GM18508 (cell line): ENCODE measurements around the gene CAPN10.
"Not testable (repeated sequence)": the region's sequence is repeated elsewhere in the genome, so short reads cannot be mapped to it uniquely, and the experiment has no call there.

ENCODE experiments used
- ATAC-seq: cut with Tn5 transposase; IDR thresholded peaks from one replicate; pipeline ENCODE4 v1.9.1; 2021; ENCODE audit warnings: moderate number of reproducible peaks; ENCODE audit not compliant: insufficient read depth, unreplicated experiment

CAPN10 gene

DNA sequence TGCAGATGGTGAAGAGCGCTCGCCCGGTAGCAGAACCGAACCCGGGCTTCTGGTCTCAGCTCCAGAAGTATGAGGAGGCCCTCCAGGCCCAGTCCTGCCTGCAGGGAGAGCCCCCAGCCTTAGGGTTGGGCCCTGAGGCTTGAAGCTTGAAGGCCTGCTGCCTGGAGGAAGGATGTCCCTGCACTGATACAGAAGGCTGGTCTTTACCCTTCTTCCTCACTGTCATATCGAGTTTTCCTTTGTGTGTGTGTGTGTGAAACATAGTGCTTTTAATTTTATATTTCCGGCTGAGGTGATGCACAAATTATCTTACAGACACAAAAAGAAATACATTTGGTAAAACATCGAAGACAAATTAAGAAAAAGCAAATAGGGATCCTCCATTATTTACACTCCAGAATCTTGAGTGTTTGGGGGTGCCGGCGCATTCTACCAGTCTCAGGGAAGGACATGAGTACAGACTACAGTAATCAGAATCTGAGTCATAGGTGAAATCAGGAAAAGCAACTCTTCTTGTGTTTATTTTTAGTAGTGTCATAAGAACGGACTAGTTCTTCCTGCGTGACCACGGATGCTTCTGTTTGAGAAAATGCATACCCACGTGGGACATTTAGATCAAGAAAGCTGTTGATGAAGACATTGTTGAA, 25.1 kb upstream of the CAPN10 start:
- no peak for ATAC-seq

DNA sequence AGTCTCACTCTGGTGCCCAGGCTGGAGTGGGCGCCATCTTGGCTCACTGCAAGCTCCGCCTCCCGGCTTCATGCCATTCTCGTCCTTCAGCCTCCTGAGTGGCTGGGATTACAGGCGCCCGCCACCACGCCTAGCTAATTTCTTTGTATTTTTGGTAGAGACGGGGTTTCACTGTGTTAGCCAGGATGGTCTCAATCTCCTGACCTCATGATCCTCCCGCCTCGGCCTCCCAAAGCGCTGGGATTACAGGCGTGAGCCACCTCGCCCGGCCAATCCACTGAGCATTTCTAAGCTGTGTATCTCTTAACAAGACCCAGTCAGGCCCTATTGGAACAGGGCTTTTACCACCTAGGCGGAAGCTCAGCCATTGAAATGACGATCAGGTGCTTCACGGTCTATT, 23.3 kb upstream of the CAPN10 start:
- not testable (repeated sequence) for ATAC-seq

DNA sequence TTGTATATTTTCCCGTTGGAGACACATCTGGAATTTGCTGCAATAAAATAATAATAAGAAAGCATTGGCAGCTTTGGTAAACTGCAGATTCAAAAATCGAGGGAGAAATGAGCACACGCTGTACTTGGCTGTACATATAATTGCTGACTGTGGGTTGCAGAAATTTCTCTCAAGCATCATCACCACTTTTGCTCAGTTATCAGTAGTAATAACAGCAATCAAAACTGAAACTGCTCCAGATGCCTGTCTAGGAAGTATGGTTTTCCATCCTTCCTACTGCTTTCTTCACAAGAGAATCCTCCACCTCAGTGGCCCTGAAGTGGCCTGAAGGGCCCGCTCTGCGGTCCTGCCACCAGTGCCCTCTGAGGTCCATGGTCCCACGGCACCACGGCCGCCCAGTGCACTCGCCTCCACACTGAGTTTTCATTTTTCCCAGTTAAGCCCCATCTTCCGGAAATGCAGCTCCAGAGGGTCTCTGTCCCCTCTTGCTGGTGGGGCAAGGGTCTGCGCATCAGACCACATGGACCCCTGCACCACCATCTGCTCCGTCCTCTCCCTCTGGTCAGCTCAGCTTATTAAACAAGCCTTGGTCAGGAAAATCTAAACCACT, 22.5 kb upstream of the CAPN10 start:
- no peak for ATAC-seq

DNA sequence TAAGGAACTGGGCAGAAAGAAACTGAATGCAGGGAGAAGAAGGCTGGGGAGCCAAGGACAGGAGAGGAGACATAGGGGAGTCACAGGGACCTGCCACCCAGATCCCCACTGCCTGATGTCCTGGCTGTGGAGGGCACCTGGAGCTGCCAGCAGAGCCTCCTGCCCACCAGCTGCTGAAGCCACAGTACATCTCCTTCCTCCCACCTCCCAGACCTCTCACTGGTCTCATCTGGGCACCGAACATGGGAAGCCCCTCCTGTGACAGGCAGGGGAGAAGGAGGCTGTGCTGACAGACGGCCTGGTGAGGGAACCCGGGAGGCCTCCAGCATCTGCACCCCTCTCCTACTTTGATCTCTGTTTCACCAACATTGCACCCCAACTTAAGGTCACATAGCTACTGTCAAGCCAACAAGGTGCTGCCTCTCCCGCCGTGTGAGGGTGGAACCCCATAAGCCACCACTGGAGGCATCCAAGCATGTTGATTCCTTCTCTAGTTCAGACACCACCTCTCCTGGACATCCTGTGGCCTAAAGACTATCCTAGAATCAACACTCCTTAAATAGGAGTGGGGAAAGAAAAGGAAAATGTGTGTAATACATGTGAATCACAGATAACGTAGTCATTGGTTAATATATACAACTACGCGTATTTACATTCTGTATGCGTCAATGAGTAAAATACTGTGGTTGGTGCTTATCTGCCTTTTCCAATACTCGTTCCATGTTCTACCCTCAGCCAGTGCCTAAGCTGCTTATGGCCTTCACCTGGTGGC, 21.8 kb upstream of the CAPN10 start:
- ATAC-seq: no peak

DNA sequence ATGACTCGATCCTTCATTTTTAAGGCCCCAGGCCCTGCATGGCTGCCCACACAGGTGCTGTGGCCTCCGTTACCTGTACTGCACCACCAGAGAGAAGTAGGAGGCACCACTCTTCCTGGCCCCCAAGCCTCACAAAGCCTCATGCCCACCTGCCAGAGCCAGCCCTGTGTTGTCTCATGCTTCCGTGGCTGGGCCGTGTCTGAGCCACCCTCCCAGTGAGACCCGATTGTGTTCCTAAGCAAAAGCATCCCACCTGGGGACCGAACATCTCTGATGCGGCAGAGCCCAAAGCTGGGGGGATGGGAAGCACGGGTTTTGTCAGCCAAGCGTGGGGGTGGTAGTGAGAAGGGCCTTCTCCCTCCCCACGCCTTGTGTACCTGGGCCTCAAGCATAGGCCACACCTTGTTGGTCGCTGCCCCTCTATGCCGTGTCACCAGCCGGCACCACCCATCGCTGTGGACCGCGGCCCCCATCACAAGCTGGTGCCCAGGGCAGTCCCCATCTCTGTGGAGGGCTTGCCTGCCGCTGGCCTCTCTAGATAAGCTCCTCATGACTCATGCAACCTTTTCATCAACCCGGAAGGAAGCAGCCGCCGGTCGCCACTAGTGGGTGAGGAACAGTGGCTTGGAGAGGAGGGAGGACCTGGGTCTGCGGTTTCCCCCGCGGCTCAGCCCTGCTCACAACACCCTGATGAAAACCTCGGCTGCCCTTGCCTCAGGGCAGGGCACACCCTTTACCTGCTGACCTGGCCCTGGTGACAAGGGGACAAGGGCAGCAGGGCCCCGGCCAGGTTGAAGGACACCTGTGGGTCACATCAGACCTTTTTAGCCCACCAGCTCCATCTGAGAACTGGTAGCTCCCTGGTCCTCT, 21.0 kb upstream of the CAPN10 start:
- ATAC-seq: peak; percentile 34

DNA sequence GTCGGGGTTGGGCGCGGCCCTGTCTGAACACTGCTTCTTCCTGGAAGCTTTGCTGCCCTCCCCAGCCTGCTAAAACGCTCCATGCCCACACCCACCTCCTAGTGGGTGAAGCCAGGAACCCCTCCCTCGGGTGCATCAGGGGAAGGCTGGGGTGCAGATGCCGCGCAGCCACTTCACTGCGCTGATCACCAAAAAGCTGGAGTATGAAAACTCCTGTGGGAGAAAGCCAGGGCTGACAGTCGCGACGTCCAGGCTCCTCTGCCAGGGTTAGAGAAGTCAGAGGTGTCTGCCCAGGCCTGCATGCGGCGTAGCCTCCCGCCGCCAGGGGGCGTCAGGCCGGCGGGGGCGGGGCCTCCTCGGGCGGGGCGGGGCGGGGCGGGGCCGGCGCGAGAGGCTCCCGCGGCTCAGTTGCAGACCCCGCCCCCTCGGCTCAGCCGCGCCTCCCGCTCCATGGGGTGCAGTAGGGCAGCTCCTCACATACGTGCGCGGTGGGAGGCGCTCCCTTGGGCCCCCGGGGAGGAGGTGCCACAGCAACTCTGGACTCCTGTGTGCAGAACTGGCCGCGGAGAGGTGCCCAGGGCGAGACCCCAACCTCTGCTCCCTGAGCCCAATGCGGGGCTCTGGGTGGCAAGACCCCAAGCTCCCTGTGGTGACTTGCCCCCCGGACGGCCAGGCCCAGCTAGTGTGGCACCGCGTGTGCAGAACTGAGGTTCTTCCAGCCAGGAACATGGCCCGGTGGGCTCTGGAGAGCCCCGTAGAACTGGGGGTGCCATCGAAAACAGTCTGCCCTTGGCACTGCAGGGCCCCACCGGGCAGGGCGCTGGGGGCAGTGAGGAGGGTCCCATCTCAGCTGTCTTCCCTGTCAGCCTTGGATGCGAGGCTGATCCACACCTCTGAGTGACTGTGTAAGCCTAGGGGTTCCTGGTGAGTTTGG, 20.1 kb upstream of the CAPN10 start:
- peak; percentile 19 for ATAC-seq

DNA sequence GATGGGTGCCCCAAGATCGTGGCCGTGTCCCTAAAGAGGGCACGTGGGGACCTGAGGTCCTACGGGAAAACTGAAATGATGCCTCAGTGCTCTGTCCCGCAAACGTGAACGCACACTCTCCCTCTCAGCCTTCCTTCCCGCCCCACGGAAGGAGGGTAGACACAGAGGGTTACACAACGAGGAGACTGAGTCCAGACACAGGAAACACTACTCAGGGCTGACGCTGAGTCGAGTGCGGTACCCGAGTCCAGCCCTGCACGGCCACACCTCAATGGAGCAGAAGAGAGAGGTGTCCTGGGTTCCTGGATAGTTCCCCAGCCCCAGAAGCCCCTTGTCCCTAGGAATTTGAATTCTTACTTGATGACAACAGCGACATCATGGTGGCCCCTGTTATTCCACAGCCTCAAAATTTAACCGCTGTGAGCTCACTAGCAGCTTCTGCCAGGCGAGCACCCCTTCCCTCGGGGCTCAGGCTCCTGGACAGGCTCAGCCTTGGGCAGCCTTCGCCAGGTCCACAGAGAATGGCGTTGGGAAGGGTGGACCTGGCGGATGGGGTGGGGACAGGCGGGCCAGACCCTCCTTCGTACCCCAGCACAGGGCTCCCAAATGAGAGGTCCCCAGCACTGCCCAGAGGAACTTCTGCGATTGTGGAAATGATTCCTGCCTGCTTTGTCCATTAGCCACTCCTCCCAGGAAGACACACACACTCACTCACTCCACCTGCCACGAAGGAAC, 19.2 kb upstream of the CAPN10 start:
- ATAC-seq: no peak

DNA sequence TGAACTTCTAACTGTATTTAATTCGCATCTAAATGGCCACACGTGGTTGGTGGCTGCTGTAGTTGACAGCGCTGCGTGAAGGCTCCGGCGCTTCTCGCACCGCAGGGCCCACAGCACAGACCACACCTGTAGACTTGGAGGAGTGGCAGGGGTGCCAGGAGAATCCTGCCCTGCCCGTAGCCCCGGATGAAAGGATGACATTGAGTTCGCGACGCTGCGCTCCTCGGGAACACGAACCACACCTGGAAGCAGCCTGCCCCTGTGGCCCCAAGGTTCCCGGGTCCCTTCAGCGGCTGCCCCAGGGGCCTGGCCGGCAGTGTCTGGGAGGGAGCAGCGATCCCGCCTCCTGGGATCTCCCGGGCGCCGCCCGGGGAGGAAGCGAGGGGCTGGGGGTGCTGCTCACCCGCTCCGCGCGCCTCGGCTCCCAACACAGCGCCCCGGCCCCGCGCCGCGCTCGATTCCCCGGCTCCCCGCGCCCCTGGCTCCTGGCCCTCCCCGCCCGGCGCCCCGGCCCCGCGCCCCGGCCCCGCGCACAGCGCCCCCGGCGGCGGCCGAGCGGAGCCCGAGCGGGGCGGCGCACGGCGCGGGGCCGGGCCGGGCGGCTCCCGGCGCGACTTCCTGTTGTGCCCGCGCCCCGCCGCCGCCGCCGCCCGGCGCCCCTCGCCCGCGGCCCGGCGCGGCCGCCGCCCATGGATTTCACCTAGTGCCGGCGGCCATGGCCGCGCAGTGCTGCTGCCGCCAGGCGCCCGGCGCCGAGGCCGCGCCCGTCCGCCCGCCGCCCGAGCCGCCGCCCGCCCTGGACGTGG, 18.5 kb upstream of the CAPN10 start, which contains the start of gene RNPEPL1:
TSS of gene RNPEPL1 (plus strand) at position 613 of the 806 bp plus-strand sequence. CDS start at position 716, 103 bp downstream.
- no peak for ATAC-seq

DNA sequence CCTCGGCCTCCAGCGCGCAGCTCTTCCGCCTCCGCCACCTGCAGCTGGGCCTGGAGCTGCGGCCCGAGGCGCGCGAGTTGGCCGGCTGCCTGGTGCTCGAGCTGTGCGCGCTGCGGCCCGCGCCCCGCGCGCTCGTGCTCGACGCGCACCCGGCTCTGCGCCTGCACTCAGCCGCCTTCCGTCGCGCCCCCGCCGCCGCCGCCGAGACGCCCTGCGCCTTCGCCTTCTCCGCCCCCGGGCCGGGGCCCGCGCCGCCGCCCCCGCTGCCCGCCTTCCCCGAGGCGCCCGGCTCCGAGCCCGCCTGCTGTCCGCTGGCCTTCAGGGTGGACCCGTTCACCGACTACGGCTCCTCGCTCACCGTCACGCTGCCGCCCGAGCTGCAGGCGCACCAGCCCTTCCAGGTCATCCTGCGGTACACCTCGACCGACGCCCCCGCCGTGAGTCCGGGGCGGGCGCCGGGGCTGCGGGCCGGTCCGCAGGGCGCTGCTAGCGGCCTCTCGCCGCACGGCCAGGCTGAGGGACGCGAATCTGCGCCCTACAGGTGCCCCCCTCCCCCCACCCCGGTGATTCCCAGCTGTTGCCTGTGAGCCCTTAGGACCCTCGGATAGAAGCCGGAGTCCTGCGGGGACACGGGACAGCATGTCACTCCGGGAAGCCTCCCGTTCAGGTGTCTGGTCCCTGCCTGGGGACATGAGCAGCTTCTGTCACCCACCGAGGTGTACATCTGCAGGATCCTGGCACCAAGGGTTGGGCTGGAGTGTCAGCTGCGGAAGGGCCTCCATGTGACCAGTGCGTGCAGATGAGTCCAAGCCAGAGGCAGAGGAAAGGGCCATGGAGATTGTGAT, 17.6 kb upstream of the CAPN10 start:
- ATAC-seq: no peak

DNA sequence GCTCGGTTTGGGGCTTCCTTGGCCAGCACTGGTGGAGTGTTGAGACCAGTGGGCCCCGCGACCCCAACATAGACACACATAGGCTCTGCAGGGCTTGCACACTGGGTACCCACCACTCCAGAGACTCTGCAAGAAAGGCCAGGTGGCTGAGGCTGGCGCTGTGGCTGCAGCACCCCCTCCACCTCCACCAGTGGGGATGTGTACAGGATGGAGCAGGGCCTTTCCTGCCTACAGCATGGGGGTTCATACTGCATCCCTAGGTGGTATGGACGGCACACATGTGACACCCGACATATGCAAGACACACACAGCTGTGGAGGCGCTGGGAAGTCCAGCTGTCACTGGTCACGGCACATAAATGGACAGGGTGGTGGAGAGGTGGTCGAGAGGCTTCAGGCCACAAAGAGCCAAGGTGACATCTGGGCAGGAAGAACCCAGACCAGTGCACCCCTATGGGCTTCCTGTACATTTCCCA, 17.0 kb upstream of the CAPN10 start:
- ATAC-seq: no peak

DNA sequence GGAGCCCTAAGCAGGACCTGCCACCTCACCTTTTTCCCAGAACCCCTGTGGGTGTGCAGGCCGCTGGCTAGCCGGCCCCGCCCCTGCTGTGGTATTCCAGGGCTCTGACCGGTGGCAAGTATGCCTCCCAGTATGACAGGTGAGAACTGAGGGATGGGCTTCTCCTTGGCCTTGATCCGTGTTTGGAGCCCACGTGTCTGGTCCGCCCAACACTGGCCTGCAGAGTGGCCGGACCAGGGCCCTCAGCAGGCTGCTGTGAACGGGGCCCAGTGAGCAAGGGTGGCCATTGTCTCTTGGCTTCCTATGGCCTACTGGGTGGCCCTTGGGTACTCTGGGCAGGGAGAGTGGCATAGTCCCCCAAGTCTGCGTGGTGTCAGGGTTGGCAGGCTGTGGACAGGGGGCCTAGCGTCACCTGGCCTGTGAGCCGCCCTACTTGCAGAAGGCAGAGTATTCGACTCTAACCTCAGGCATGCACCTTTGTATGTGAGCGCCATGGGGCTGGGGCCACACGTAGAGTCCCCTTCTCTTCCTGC, 16.5 kb upstream of the CAPN10 start:
- no peak for ATAC-seq

DNA sequence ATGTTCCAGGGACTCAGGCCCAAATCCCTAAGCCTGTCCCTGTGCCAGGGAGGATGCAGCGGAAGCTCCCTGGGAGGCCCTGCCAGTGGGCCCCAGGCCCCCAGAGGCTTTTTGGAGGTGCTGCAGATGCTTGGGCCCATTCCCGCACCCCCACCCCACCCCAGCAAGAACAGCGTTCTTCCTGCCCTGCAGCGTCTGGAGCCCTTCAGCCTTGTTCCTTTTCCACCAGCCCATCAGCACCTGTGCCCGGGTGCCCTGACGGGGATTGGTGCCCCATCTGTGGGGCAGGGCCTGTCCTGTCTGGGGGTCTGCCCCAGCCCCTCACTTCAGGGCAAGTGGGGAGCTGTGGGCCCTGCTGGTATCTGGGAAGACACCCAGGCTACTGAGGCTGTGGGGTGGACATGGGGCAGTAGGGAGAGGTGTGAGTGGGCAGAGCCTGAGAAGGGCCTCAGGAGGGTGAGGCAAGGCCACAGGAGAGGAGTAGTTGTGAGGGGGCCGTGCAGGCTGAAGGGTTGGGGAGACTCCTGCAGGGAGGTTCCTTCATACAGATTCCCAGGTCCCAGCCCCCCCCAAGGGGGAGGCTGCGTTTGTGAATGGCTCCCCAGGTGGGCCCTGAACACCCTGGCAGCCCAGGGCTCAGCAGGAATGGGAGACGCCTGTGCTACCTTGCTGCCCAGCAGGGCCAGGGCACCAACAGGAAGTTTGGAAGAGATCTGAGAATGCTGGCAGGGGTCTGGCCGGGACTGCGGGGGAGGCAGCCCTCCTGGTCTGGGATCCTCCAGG, 15.8 kb upstream of the CAPN10 start:
- no peak for ATAC-seq

DNA sequence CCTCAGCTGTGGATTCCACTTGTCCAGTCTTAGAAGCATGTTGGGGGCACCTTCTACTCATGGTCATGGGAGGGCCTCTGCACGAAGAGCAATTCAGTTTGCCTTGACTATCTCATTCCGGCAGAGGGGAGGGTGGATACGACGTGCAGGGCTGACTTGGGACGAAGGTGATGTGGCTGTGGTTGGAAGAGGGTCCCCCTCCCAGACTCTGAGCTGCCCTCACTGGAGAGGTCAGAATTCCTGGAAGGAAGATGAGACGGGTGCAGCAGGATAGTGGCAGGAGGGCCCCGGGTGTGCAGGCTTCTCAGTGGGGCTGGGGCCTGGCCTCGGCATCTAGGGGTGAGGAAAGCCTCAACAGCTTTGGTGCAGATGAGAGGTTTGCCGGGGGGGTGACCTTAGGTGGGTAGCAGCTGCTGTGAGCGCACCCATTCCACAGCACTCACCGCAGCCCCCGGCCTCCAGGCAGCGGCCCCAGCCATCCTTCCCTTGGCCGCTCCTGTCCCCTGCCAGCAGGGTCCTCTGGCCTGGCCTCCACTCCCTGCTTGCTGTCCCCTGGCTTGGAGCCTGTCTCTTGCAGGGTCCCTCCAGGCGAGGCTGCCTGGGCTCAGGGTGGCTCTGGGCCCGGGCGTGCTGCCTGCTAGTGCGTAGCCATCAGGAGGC, 15.1 kb upstream of the CAPN10 start:
- ATAC-seq: no peak

DNA sequence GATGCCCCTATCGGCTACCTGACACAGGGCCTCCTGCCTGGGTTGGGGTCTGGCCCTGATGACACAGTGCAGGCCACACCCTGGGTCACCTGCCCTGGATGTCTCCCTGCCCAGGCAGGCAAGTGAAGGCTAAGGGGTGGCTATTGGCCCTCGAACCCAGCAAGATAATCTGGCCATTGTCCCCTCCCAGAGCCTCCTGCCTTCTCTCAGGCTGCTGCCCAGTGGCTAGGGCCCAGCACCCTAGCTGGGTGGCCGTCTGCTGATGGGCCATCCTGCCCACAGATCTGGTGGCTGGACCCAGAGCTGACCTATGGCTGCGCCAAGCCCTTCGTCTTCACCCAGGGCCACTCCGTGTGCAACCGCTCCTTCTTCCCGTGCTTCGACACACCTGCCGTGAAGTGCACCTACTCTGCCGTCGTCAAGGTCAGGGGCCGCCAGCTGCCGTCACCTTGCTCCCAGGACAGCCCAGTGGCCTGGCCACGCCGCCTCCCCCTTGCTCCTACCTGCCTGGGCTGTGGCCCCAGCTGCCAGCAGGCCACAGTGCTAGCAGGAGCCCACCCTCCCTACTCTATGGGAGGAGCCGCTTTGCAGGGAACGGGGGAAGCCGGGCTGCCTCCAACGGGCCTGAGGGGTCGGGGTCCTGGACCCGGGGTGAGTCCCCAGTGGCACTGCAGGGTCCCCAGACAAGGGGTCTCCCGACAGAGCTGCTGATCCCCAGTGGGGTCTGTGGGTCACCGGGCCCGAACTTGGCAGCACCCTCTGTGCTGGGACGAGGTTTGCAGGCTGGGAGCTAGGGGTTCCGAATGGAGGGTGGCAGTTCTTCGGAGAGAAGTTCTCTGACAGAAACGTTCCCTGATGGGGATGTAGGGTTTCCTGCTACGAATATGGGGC, 14.1 kb upstream of the CAPN10 start:
- no peak for ATAC-seq
